GM12892 (cell line): ENCODE measurements around the gene ARID5B.

ENCODE experiments used
- DNase-seq: peaks from one replicate; pipeline ENCODE4 v3.0.0; 2011; ENCODE audit not compliant: insufficient read length
- FAIRE-seq: peaks from 2 replicates; lab custom pipeline; 2011; peaks lifted over from hg19 to GRCh38; lab: Jason Lieb, UNC
- POLR2A ChIP-seq: IDR thresholded peaks from 2 replicates; pipeline ENCODE4 v1.6.1; 2011; ENCODE audit warnings: low read depth, low read length, control low read depth
- POLR2AphosphoS5 ChIP-seq: IDR thresholded peaks from 2 replicates; pipeline ENCODE4 v1.6.1; 2011; ENCODE audit warnings: low read depth, low read length, control low read depth
- TAF1 ChIP-seq: IDR thresholded peaks from 2 replicates; pipeline ENCODE4 v1.6.1; 2011; ENCODE audit warnings: low read depth, mild to moderate bottlenecking, control low read depth, low read length, borderline replicate concordance

The ARID5B gene

GRCh38 chr10:61899997-61900828 is 1.3 kb upstream of the ARID5B start:
- TF ChIP-seq TAF1 = peak; percentile 77; the same call in 1 of the 2 replicates
- peak; percentile 68 for TF ChIP-seq POLR2AphosphoS5
- peak; percentile 88 for TF ChIP-seq POLR2A
- peak; percentile 33 for DNase-seq

DNA sequence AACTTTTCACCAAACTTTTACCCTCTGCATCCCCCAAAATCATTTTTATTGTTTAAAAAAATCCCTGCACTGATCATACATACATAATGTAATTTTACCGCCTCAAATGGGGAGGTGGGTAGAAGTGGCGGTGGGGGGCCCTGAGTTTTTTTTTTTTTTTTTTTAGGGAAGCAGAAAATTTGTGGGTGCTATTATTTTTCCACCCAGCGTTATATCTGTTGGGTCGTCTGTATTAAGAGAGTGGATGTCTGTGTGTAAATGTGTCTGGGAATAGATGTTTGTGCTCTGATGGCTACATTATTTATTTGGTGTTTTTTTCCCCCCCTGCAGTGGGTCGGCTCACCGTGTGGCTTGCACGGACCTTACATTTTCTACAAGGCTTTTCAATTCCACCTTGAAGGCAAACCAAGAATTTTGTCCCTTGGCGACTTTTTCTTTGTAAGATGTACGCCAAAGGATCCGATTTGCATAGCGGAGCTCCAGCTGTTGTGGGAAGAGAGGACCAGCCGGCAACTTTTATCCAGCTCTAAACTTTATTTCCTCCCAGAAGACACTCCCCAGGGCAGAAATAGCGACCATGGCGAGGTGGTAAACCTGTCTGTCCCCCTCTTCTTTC is 438 bp downstream of the ARID5B start:
- TF ChIP-seq TAF1 (no peak), POLR2A (no peak; the same call in 1 of the 2 replicates), POLR2AphosphoS5 (no peak; the same call in 1 of the 2 replicates)
- FAIRE-seq (no peak), DNase-seq (no peak)

More at GRCh38 chr10:61899997-61900828, 1.3 kb upstream of the ARID5B start:
- peak; percentile 96 for FAIRE-seq

DNA sequence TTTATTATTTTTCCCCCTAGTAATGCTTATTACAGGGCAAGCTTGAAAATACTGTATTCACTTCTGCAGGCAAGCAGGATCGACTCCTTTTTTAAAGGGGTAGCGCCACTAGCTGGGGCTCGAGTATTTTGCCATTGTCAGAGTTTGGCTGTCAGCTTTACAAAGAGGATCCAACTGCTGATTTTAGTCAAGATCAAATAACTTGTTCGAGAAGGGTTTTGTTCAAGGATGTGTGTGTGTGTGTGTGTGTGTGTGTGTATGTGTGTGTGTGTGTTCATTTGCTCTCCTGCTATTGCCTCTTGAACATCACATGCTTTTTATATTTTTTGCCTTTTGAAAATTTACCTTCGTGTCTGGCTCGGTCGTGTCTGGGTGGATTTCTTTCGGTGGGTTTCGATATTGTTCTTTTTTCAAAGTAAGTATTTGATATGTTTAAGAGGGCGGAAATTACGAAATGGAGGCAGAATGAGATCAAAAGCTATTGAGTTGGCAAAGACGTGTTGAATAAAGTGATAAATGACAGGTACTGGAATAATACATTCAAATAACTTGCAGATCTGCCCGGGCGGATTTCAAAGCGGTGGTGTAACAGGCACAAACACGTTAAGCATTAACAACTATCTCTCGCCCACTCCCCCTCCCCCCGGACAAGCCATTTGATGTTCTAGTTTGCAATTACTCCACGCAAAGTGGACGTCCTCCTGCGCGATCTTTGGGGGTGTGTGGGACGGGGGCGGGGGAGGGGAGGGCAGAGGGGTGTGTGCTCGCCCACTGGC is 1.1 kb downstream of the ARID5B start:
- TF ChIP-seq POLR2AphosphoS5 (peak; percentile 40), POLR2A (no peak)
- DNase-seq = no peak
- peak; percentile 53 for FAIRE-seq

GRCh38 chr10:61903221-61903927 is 1.9 kb downstream of the ARID5B start:
- DNase-seq (peak; percentile 39), FAIRE-seq (peak; percentile 82)
- TF ChIP-seq TAF1 (peak; percentile 61; the same call in 1 of the 2 replicates), POLR2AphosphoS5 (peak; percentile 74), POLR2A (peak; percentile 78)

GRCh38 chr10:61903928-61904344 is 2.4 kb downstream of the ARID5B start:
- no peak for DNase-seq
- FAIRE-seq = no peak
- TF ChIP-seq POLR2A (no peak), TAF1 (no peak), POLR2AphosphoS5 (no peak)

DNA sequence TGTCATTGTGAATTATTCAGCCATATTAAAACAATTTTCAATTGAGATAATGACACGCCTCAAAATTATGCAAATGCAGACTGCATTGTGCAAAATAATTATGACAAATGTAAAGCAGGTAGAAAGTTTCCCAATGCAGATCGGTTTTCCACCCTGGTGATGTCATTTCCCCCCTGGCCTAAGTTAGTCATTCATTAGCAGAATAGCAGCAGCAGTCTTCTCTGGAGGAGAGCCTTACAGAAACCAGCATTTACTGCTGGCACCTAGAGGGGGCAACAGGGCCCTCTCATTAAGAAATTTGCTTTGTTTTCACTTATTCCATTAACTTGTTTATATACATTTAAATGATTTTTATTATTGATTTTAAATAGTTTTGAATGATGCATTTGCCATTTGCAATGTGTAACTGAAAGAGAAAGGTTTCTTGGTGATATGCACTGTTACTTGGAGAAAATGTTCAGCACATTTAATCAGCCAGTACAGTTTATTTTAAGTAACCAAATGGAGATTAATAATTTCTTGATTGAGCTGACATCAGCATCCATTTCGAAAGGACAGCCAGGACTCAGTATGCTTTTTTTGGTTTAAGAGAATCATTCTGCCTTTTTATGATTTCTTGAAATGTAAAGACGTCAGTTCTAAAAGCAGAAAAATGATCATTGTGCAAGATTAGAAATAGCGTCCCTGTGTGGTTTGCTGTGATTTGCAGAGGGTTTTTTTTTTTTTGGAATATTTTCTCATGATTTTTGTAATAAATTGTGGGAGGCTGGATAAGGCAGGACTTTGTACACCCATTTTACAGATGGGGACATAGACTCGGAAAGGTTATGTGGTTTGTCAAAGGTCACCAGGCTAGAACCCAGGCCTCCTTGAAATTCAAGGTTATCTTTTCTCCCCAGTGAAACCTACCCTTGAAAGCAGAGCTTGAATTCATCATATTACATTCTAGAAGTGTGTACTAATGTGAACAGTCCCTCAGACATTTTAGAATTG is 3.5 kb downstream of the ARID5B start:
- no peak for DNase-seq
- peak; percentile 57 for FAIRE-seq

DNA sequence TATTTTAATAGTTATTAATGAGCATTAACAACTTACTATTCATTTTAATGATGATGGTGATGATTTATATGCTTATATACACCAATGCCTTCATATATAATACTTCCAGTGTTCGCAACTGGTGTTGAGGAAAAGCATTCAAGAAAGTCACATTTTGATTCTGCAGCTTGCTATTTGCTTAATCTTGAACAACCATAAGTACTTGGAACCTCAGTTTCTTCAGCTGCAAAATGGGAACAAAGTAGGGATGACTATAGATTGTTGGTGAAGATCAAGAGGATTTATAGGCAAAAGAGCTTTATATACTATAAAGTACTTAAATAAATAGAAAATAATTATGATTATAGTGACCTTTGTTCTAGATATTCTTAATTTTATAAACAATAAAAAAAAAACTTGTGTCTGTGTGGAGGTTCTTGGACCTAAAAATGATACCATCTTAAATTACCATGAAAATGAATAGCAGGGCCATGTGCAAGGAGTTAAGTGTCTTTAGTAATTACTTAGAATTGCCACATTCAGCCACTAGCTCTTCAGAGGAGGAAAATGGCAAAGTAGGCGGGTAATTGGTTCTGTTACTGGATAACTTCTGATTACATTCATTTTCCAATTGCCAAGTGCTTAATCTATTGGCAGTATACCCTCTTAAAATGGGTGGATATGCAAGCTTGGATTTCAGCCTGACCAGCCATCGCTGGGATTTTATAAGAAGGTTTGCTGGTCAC is 4.5 kb downstream of the ARID5B start:
- DNase-seq = no peak
- no peak for FAIRE-seq
- TF ChIP-seq POLR2AphosphoS5 = no peak
- no peak for TF ChIP-seq TAF1
- TF ChIP-seq POLR2A = no peak

More for the DNA sequence above, 3.5 kb downstream of the ARID5B start:
- TF ChIP-seq POLR2AphosphoS5 (no peak), TAF1 (no peak), POLR2A (no peak)

DNA sequence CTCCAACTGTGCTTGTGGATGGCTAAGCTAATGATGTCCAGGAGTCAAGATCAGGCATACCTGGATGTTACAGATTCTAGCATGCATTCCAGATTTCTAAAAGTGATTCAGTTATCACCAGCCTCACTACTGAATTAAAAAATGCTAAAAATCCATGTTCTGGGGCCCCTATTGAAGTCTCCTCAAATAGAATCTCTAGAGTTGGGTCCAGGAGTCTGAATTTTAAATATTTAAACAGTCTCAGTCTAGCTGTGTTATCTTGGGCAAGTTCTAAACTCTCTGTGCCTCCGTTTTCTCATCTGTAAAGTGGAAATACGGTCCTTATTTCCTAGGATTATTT is 5.0 kb downstream of the ARID5B start:
- TF ChIP-seq POLR2A (no peak), TAF1 (no peak), POLR2AphosphoS5 (no peak)
- peak; percentile 81 for FAIRE-seq
- DNase-seq = no peak

DNA sequence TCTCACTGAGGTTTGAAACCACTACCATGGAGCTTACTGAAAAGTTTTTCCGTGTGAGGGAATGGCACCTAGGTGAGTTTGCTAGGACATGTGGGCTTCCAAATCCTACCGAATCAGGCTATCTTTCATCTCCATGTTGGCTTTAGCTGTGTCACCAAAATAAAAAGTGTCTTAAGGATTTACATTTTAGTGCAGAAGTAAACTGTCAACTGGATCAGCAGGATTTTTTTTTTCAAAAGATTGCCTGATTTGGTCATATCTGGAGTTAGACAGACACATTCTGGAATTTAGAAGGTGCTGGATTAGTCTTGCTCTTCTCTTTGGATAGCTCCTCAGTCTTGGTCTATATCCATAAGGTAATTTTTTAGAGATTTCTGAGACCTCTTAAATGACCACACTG is 5.5 kb downstream of the ARID5B start:
- no peak for DNase-seq

DNA sequence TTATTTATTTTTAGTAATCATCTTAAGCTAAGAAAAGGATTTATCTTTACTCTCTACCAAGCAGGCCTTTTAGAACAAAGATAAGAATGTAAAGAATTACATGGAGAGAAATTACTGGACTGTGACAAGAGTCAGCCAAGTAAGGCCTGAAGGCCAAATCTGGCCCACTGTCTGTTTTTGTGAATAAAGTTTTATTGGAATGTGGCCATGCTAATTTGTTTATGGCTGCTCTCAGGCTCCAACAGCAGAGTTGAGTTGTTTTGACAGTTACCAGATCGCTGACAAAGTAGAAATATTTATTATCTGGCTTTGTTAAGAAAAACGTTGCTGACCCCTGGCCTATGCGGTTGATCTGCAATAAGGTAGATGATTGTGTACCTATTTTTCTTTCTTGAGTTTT is 6.1 kb downstream of the ARID5B start:
- TF ChIP-seq POLR2A = no peak
- TF ChIP-seq POLR2AphosphoS5 = no peak
- no peak for TF ChIP-seq TAF1
- no peak for DNase-seq
- FAIRE-seq = no peak

More for the DNA sequence above, 5.5 kb downstream of the ARID5B start:
- peak; percentile 36 for FAIRE-seq
- no peak for TF ChIP-seq POLR2AphosphoS5
- no peak for TF ChIP-seq POLR2A
- no peak for TF ChIP-seq TAF1
